ENCODE measurements around the gene MAN1C1. TPM values are rescaled to one million over a fixed set of nuclear protein-coding genes. Genes with fewer than 3 reads are reported as not detected.

MAN1C1 gene
- total and polyA plus RNA-seq, 8 donors: 2.1 to 9.2 (median 4.0) TPM

- TF ChIP-seq CTCF (IDR thresholded peaks at IDR 0.05): no peak
- Histone ChIP-seq H3K4me3 (no peak overlapping the region), H3K27me3 (no peaks in the 10 kb centered on the region), H3K4me1 (no peaks in the 10 kb centered on the region), H3K9me3 (no peaks in the 10 kb centered on the region), H3K27ac (no peak overlapping the region), H3K36me3 (no peaks in the 10 kb centered on the region)
- ATAC-seq: no peak
- intact Hi-C loops (cut with DNase I): no loop called here
- WGBS, 2 donors: 81 to 83% methylated on average over 3 of the region's 3 CpGs
- no peak for FAIRE-seq
- DNase-seq: no peak
Measured at GRCh38 chr1:25624156-25624555, 7.6 kb downstream of the MAN1C1 start.

GRCh38 chr1:25624604-25625003, 8.0 kb downstream of the MAN1C1 start:
- no peaks in the 10 kb centered on the region for H3K4me1 ChIP-seq
- no peaks in the 10 kb centered on the region for H3K27me3 ChIP-seq
- no peak overlapping the region for H3K27ac ChIP-seq
- FAIRE-seq (no peak), ATAC-seq (no peak), DNase-seq (no peak)
- 87 to 93% methylated on average over 5 of the region's 5 CpGs for WGBS, 2 donors
- H3K36me3 ChIP-seq: no peaks in the 10 kb centered on the region
- intact Hi-C loops (cut with DNase I): no loop called here
- H3K9me3 ChIP-seq: no peaks in the 10 kb centered on the region
- no peak for TF ChIP-seq CTCF (IDR thresholded peaks at IDR 0.05)
- no peak overlapping the region for H3K4me3 ChIP-seq

GRCh38 chr1:25626018-25626417, 9.4 kb downstream of the MAN1C1 start:
- Histone ChIP-seq H3K36me3 (no peaks in the 10 kb centered on the region), H3K27me3 (no peaks in the 10 kb centered on the region), H3K4me3 (no peak overlapping the region), H3K9me3 (no peaks in the 10 kb centered on the region), H3K27ac (no peak overlapping the region), H3K4me1 (no peaks in the 10 kb centered on the region)
- intact Hi-C loops (cut with DNase I): no loop called here
- ATAC-seq: no peak
- no peak for FAIRE-seq
- no peak for DNase-seq
- 98 to 99% methylated on average over 2 of the region's 2 CpGs for WGBS, 2 donors
- TF ChIP-seq CTCF (IDR thresholded peaks at IDR 0.05): no peak

GRCh38 chr1:25628741-25629421, 12.3 kb downstream of the MAN1C1 start:
- Histone ChIP-seq H3K36me3 (no peaks in the 10 kb centered on the region), H3K27ac (no peak overlapping the region), H3K4me1 (no peaks in the 10 kb centered on the region), H3K9me3 (no peaks in the 10 kb centered on the region), H3K27me3 (no peaks in the 10 kb centered on the region), H3K4me3 (no peak overlapping the region)
- 90 to 98% methylated on average over 5 of the region's 5 CpGs for WGBS, 2 donors
- intact Hi-C loops (cut with DNase I): no loop called here
- no peak for TF ChIP-seq CTCF (IDR thresholded peaks at IDR 0.05)
- no peak for FAIRE-seq
- no peak for ATAC-seq
- DNase-seq: no peak

GRCh38 chr1:25629836-25630235, 13.2 kb downstream of the MAN1C1 start:
- Histone ChIP-seq H3K9me3 (no peaks in the 10 kb centered on the region), H3K27me3 (no peaks in the 10 kb centered on the region), H3K4me3 (no peak overlapping the region), H3K4me1 (no peaks in the 10 kb centered on the region), H3K27ac (no peak overlapping the region), H3K36me3 (no peaks in the 10 kb centered on the region)
- WGBS, 2 donors: 73 to 77% methylated on average over 4 of the region's 4 CpGs
- FAIRE-seq: no peak
- intact Hi-C loops (cut with DNase I): no loop called here
- TF ChIP-seq CTCF (IDR thresholded peaks at IDR 0.05): no peak
- ATAC-seq: no peak
- no peak for DNase-seq

Data from pancreas (tissue), 10 donors.